Keratinocyte (primary cell): ENCODE data around the gene CAPZA1.

Experiments
- CTCF ChIP-seq, 3 experiments: IDR thresholded peaks in 1 of 3; conservative IDR thresholded peaks in 1 of 3; optimal IDR thresholded peaks in 1 of 3; 2 replicates in 2 of 3; 3 replicates in 1 of 3; pipeline versions ENCODE3 to v1.5.1; 2011; ENCODE audit warnings: low read length in 3 of 3, mild to moderate bottlenecking in 3 of 3, moderate library complexity in 2 of 3, control low read depth in 1 of 3, inconsistent platforms in 1 of 3; ENCODE audit not compliant: insufficient read depth in 2 of 3; ENCODE audit errors: extremely low read depth in 1 of 3
- EZH2 ChIP-seq: IDR thresholded peaks from one replicate; pipeline ENCODE4 v1.6.1; 2012; ENCODE audit warnings: inconsistent platforms, mild to moderate bottlenecking, low read length, moderate library complexity

- TF ChIP-seq CTCF (optimal IDR thresholded peaks at IDR 0.05 in 1 of 3, IDR thresholded peaks at IDR 0.05 in 1 of 3, conservative IDR thresholded peaks at IDR 0.05 in 1 of 3; ENCODE audit: extremely low read depth in 1 of 3, insufficient read depth in 2 of 3, low read length in 3 of 3): no peak
- no peak for TF ChIP-seq EZH2
Measured at GRCh38 chr1:112575154-112575804, 44.4 kb upstream of the CAPZA1 start.
